GM12878 (cell line): ENCODE results near the gene SLC50A1.
"Not testable (repeated sequence)": the region's sequence is repeated elsewhere in the genome, so short reads cannot be mapped to it uniquely, and the experiment has no call there.

Experiments
- CTCF ChIP-seq, 3 experiments: IDR thresholded peaks in 2 of 3; conservative IDR thresholded peaks in 1 of 3; 2 replicates each; pipeline ENCODE4 v1.5.1; 2011; ENCODE audit warnings: low read depth in 3 of 3, low read length in 3 of 3, mild to moderate bottlenecking in 3 of 3, control low read depth in 2 of 3, moderate library complexity in 2 of 3, inconsistent platforms in 1 of 3, mixed read lengths in 1 of 3; ENCODE audit not compliant: control insufficient read depth in 2 of 3, insufficient read depth in 1 of 3; ENCODE audit errors: extremely low read depth in 1 of 3
- KDM1A ChIP-seq: fragments of 200-600 bp; sonication (generic); IDR thresholded peaks from 2 replicates; pipeline ENCODE4 v1.6.1; 2016; ENCODE audit warnings: borderline replicate concordance
- NFYA ChIP-seq: IDR thresholded peaks from 2 replicates; pipeline ENCODE4 v1.6.1; 2011; ENCODE audit warnings: low read depth, mild to moderate bottlenecking, low read length, improper control_type of control experiment, borderline replicate concordance
- PAX8 ChIP-seq: fragments of 450-650 bp; IDR thresholded peaks from 2 replicates; pipeline ENCODE4 v1.6.1; 2017; ENCODE audit warnings: mild to moderate bottlenecking, moderate library complexity

GRCh38 chr1:155168105-155168445 is 32.4 kb downstream of the SLC50A1 start:
- not testable (repeated sequence) for TF ChIP-seq PAX8; CTCF (IDR thresholded peaks at IDR 0.05 in 2 of 3, conservative IDR thresholded peaks at IDR 0.05 in 1 of 3; ENCODE audit: control insufficient read depth in 2 of 3, extremely low read depth in 1 of 3, insufficient read depth in 1 of 3, low read depth in 3 of 3, low read length in 3 of 3); KDM1A; NFYA
